Fibroblast of lung (primary cell): ENCODE data around the gene APBA1. TPM values are rescaled to one million over a fixed set of nuclear protein-coding genes. Genes with fewer than 3 reads are reported as not detected.

Experiments
- DNase-seq, 2 donors: peaks; one replicate each; pipeline versions ENCODE4 v3.0.0 to v3.0.0-alpha.2; 2010; ENCODE audit warnings: low read depth in 2 of 2
- H2AFZ ChIP-seq: 2 replicates; pipeline ENCODE4 v1.5.1; 2012; ENCODE audit warnings: low read length, control low read depth, inconsistent platforms
- H3K27ac ChIP-seq: 2 replicates; pipeline ENCODE4 v1.5.1; 2011; ENCODE audit warnings: low read length, control low read depth; ENCODE audit not compliant: insufficient read depth
- H3K27me3 ChIP-seq: 2 replicates; pipeline ENCODE4 v1.5.1; 2011; ENCODE audit warnings: mild to moderate bottlenecking, low read length; ENCODE audit not compliant: control insufficient read depth, insufficient read depth
- H3K36me3 ChIP-seq: 2 replicates; pipeline ENCODE4 v1.5.1; 2011; ENCODE audit warnings: low read length; ENCODE audit not compliant: control insufficient read depth, insufficient read depth
- H3K4me1 ChIP-seq: 2 replicates; pipeline ENCODE4 v1.5.1; 2011; ENCODE audit warnings: low read length; ENCODE audit not compliant: control insufficient read depth, insufficient read depth; ENCODE audit errors: extremely low read depth
- H3K4me2 ChIP-seq: 2 replicates; pipeline ENCODE4 v1.5.1; 2011; ENCODE audit warnings: low read length, control low read depth; ENCODE audit not compliant: insufficient read depth; ENCODE audit errors: extremely low read depth
- H3K4me3 ChIP-seq, 4 experiments: fragments of 200-600 bp in 1 of 4; sonication (generic) in 1 of 4; replicated peaks in 1 of 4; 2 replicates each; pipeline ENCODE4 v1.5.1; 2011 to 2016; ENCODE audit warnings: low read length in 4 of 4, low read depth in 3 of 4, mild to moderate bottlenecking in 3 of 4, control low read depth in 2 of 4, inconsistent platforms in 1 of 4, mixed read lengths in 1 of 4; ENCODE audit not compliant: insufficient read depth in 1 of 4; ENCODE audit errors: control extremely low read depth in 1 of 4
- H3K79me2 ChIP-seq: 2 replicates; pipeline ENCODE4 v1.5.1; 2012; ENCODE audit warnings: mild to moderate bottlenecking, low read length, inconsistent platforms; ENCODE audit not compliant: control insufficient read depth, insufficient read depth
- H3K9ac ChIP-seq: 2 replicates; pipeline ENCODE4 v1.5.1; 2011; ENCODE audit warnings: mild to moderate bottlenecking, low read length, control low read depth; ENCODE audit not compliant: insufficient read depth
- H3K9me3 ChIP-seq: 2 replicates; pipeline ENCODE4 v1.5.1; 2012; ENCODE audit warnings: low read depth, low read length; ENCODE audit not compliant: control insufficient read depth, insufficient read depth
- H4K20me1 ChIP-seq: 2 replicates; pipeline ENCODE4 v1.5.1; 2011; ENCODE audit warnings: low read length; ENCODE audit not compliant: control insufficient read depth, insufficient read depth; ENCODE audit errors: extremely low read depth
- CTCF ChIP-seq, 2 donors: IDR thresholded peaks in 1 of 2; conservative IDR thresholded peaks in 1 of 2; 1 replicate in 1 of 2; 2 replicates in 1 of 2; pipeline ENCODE4 v1.5.1; 2011 to 2012; ENCODE audit warnings: low read length in 2 of 2, control low read depth in 1 of 2, inconsistent platforms in 1 of 2, low read depth in 1 of 2, mild to moderate bottlenecking in 1 of 2
- EZH2 ChIP-seq: IDR thresholded peaks from 2 replicates; pipeline ENCODE4 v1.5.1; 2012; ENCODE audit warnings: low read length, control low read depth, mild to moderate bottlenecking; ENCODE audit errors: missing control alignments
- polyA plus RNA-seq, 2 donors: library from polyadenylated mRNA; depleted of rRNA in 1 of 2; stranded (reverse) in 1 of 2; unstranded in 1 of 2; fragments of >200 nt; gene quantifications; 2 replicates each; pipeline ENCODE4 v1.2.1, GENCODE V29; 2011 to 2012; ENCODE audit warnings: missing spikeins in 1 of 2
- total RNA-seq: library from RNA; depleted of rRNA; stranded (reverse); fragments of >200 nt; gene quantifications from 2 replicates; pipeline ENCODE4 v1.2.1, GENCODE V29; 2014

APBA1 gene
- total and polyA plus RNA-seq, 2 donors (not counting 1 experiment from before 2014, with no cell fraction given): 5.0 to 8.8 TPM

GRCh38 chr9:69463497-69464068, 208.6 kb downstream of the APBA1 start:
- DNase-seq: no peak

GRCh38 chr9:69462394-69462793, 209.8 kb downstream of the APBA1 start:
- Histone ChIP-seq H3K4me3 (no peak overlapping the region), H4K20me1 (no peaks in the 10 kb centered on the region), H2AFZ (no peak overlapping the region), H3K36me3 (no peaks in the 10 kb centered on the region), H3K4me2 (no peak overlapping the region), H3K79me2 (no peaks in the 10 kb centered on the region), H3K27ac (no peak overlapping the region), H3K9ac (no peak overlapping the region), H3K4me1 (no peaks in the 10 kb centered on the region), H3K9me3 (no peaks in the 10 kb centered on the region), H3K27me3 (no peaks in the 10 kb centered on the region)
- TF ChIP-seq EZH2: no peak
- TF ChIP-seq CTCF (conservative IDR thresholded peaks at IDR 0.05 in 1 of 2, IDR thresholded peaks at IDR 0.05 in 1 of 2; ENCODE audit: low read depth in 1 of 2, low read length in 2 of 2): no peak
- no peak for DNase-seq

More at GRCh38 chr9:69463497-69464068, 208.6 kb downstream of the APBA1 start:
- TF ChIP-seq EZH2 (no peak), CTCF (conservative IDR thresholded peaks at IDR 0.05 in 1 of 2, IDR thresholded peaks at IDR 0.05 in 1 of 2; ENCODE audit: low read depth in 1 of 2, low read length in 2 of 2) (no peak)
- Histone ChIP-seq H3K27me3 (no peaks in the 10 kb centered on the region), H3K4me3 (no peak overlapping the region), H3K9ac (no peak overlapping the region), H3K4me2 (no peak overlapping the region), H3K9me3 (no peaks in the 10 kb centered on the region), H3K36me3 (no peaks in the 10 kb centered on the region), H2AFZ (no peak overlapping the region), H3K79me2 (no peaks in the 10 kb centered on the region), H4K20me1 (no peaks in the 10 kb centered on the region), H3K27ac (no peak overlapping the region), H3K4me1 (no peaks in the 10 kb centered on the region)

- H3K4me3 ChIP-seq: no peak overlapping the region
- DNase-seq: no peak
- no peaks in the 10 kb centered on the region for H3K9me3 ChIP-seq
- H3K4me2 ChIP-seq: no peak overlapping the region
- TF ChIP-seq CTCF (conservative IDR thresholded peaks at IDR 0.05 in 1 of 2, IDR thresholded peaks at IDR 0.05 in 1 of 2; ENCODE audit: low read depth in 1 of 2, low read length in 2 of 2) (no peak), EZH2 (no peak)
- no peaks in the 10 kb centered on the region for H3K79me2 ChIP-seq
- no peak overlapping the region for H3K9ac ChIP-seq
- H2AFZ ChIP-seq: no peak overlapping the region
- H3K4me1 ChIP-seq: no peaks in the 10 kb centered on the region
- no peaks in the 10 kb centered on the region for H3K27me3 ChIP-seq
- no peaks in the 10 kb centered on the region for H4K20me1 ChIP-seq
- no peak overlapping the region for H3K27ac ChIP-seq
- no peaks in the 10 kb centered on the region for H3K36me3 ChIP-seq
These were observed 210.9 kb downstream of the APBA1 start for GRCh38 chr9:69461103-69461887.
